ENCODE results near the gene DZIP1L. TPM values are rescaled to one million over a fixed set of nuclear protein-coding genes. Genes with fewer than 3 reads are reported as not detected.

DZIP1L gene
- total RNA-seq, 1 experiment from 2014 or later, result 11.1 TPM

- ChIA-PET CTCF (no interaction called here), POLR2A (no interaction called here)
- Histone ChIP-seq H3K9me3 (ENCODE audit: control insufficient read depth, insufficient read depth, low read depth, low read length) (no peaks in the 10 kb centered on the region), H3K4me3 (ENCODE audit: low read depth in 2 of 2, low read length in 2 of 2) (no peak overlapping the region), H3K4me1 (ENCODE audit: control insufficient read depth, insufficient read depth, low read length) (no peaks in the 10 kb centered on the region), H3K27ac (ENCODE audit: low read length) (no peak overlapping the region), H3K36me3 (ENCODE audit: control insufficient read depth, insufficient read depth, low read length) (no peaks in the 10 kb centered on the region), H3K27me3 (ENCODE audit: control insufficient read depth, insufficient read depth, low read length) (no peaks in the 10 kb centered on the region)
- BruUV-seq (replicated peaks), result no TSS peak
- ATAC-seq, result no peak
- TF ChIP-seq TCF7L2 (IDR thresholded peaks at IDR 0.05; ENCODE audit: low read depth, low read length), result no peak
- no peak for TF ChIP-seq REST (IDR thresholded peaks at IDR 0.05; ENCODE audit: insufficient read depth in 1 of 2, low read depth in 2 of 2, low read length in 1 of 2)
- no peak for TF ChIP-seq SIN3A (IDR thresholded peaks at IDR 0.05; ENCODE audit: borderline replicate concordance, insufficient read depth, low read depth, low read length)
- TF ChIP-seq POLR2AphosphoS5 (IDR thresholded peaks at IDR 0.05; ENCODE audit: low read depth, low read length), result no peak
- TF ChIP-seq, protein P1, sequence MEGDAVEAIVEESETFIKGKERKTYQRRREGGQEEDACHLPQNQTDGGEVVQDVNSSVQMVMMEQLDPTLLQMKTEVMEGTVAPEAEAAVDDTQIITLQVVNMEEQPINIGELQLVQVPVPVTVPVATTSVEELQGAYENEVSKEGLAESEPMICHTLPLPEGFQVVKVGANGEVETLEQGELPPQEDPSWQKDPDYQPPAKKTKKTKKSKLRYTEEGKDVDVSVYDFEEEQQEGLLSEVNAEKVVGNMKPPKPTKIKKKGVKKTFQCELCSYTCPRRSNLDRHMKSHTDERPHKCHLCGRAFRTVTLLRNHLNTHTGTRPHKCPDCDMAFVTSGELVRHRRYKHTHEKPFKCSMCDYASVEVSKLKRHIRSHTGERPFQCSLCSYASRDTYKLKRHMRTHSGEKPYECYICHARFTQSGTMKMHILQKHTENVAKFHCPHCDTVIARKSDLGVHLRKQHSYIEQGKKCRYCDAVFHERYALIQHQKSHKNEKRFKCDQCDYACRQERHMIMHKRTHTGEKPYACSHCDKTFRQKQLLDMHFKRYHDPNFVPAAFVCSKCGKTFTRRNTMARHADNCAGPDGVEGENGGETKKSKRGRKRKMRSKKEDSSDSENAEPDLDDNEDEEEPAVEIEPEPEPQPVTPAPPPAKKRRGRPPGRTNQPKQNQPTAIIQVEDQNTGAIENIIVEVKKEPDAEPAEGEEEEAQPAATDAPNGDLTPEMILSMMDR (IDR thresholded peaks at IDR 0.05), result no peak
- DNase-seq (ENCODE audit: low read depth, low spot score), result no peak
- in situ Hi-C loops (cut with HindIII; ENCODE audit: low pct_unique_long_range_greater_than_20kb, low sequenced_read_pairs), result no loop called here
- intact Hi-C loops (cut with micrococcal nuclease; ENCODE audit: unreplicated experiment), result no loop called here
These were observed 52.8 kb downstream of the DZIP1L start for GRCh38 chr3:138062626-138063025.

DNA sequence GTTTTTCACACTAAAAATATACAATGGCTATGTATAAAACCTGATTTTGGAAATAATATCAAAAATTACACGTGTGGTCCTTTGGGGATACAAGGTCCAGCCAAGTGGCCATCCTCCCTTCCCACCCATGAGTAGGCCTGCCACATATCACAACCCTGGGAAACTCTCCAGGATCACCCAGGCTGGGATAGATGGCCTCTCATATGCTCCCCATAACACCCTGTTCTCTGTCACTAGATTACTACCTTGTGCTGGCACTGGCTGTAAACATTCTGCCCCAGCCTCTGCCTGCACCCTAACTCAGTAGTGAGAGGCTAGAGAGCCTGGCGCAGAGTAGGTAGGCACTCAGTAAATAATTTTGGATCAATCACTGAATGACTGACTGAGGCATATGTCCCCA lies 53.4 kb downstream of the DZIP1L start:
- no peaks in the 10 kb centered on the region for H3K4me1 ChIP-seq (ENCODE audit: control insufficient read depth, insufficient read depth, low read length)
- no peak overlapping the region for H3K27ac ChIP-seq (ENCODE audit: low read length)
- DNase-seq (ENCODE audit: low read depth, low spot score) (no peak), ATAC-seq (no peak)
- POLR2A ChIA-PET, result no interaction called here
- no TSS peak for BruUV-seq (replicated peaks)
- H3K27me3 ChIP-seq (ENCODE audit: control insufficient read depth, insufficient read depth, low read length), result no peaks in the 10 kb centered on the region
- no peaks in the 10 kb centered on the region for H3K36me3 ChIP-seq (ENCODE audit: control insufficient read depth, insufficient read depth, low read length)
- H3K9me3 ChIP-seq (ENCODE audit: control insufficient read depth, insufficient read depth, low read depth, low read length), result no peaks in the 10 kb centered on the region
- in situ Hi-C loops (cut with HindIII; ENCODE audit: low pct_unique_long_range_greater_than_20kb, low sequenced_read_pairs) (no loop called here), intact Hi-C loops (cut with micrococcal nuclease; ENCODE audit: unreplicated experiment) (no loop called here)
- no peak overlapping the region for H3K4me3 ChIP-seq (ENCODE audit: low read depth in 2 of 2, low read length in 2 of 2)
- no peak for TF ChIP-seq REST (IDR thresholded peaks at IDR 0.05; ENCODE audit: insufficient read depth in 1 of 2, low read depth in 2 of 2, low read length in 1 of 2)
- TF ChIP-seq, protein P1 (IDR thresholded peaks at IDR 0.05), result no peak
- no peak for TF ChIP-seq POLR2AphosphoS5 (IDR thresholded peaks at IDR 0.05; ENCODE audit: low read depth, low read length)
- TF ChIP-seq SIN3A (IDR thresholded peaks at IDR 0.05; ENCODE audit: borderline replicate concordance, insufficient read depth, low read depth, low read length), result no peak
- TF ChIP-seq TCF7L2 (IDR thresholded peaks at IDR 0.05; ENCODE audit: low read depth, low read length), result no peak
- CTCF ChIA-PET, result no interaction called here

Data from Panc1 (cell line).